Fibroblast of the aortic adventitia (primary cell): ENCODE data around the gene NPNT. TPM values are rescaled to one million over a fixed set of nuclear protein-coding genes. Genes with fewer than 3 reads are reported as not detected.
A peak's percentile ranks its signal among the peaks of the same experiment; 100 is the strongest.

Experiments
- DNase-seq: peaks from one replicate; pipeline ENCODE4 v3.0.0-alpha.2; 2010; ENCODE audit warnings: low read depth
- H3K4me3 ChIP-seq: 2 replicates; pipeline ENCODE4 v1.5.1; 2011; ENCODE audit warnings: low read depth, mild to moderate bottlenecking, control low read depth, low read length, moderate library complexity
- total RNA-seq: library from RNA; depleted of rRNA; stranded (reverse); fragments of >200 nt; gene quantifications from 2 replicates; pipeline ENCODE4 v1.2.3, GENCODE V29; 2012; ENCODE audit warnings: low replicate concordance
- TF ChIP-seq, protein P1 (sequence below): IDR thresholded peaks from 2 replicates; pipeline ENCODE4 v1.5.1; 2011; ENCODE audit warnings: mild to moderate bottlenecking, low read length, control low read depth, inconsistent platforms; ENCODE audit not compliant: insufficient read depth

Gene NPNT
- total RNA-seq, 1 donor, result not detected

- TF ChIP-seq, protein P1, sequence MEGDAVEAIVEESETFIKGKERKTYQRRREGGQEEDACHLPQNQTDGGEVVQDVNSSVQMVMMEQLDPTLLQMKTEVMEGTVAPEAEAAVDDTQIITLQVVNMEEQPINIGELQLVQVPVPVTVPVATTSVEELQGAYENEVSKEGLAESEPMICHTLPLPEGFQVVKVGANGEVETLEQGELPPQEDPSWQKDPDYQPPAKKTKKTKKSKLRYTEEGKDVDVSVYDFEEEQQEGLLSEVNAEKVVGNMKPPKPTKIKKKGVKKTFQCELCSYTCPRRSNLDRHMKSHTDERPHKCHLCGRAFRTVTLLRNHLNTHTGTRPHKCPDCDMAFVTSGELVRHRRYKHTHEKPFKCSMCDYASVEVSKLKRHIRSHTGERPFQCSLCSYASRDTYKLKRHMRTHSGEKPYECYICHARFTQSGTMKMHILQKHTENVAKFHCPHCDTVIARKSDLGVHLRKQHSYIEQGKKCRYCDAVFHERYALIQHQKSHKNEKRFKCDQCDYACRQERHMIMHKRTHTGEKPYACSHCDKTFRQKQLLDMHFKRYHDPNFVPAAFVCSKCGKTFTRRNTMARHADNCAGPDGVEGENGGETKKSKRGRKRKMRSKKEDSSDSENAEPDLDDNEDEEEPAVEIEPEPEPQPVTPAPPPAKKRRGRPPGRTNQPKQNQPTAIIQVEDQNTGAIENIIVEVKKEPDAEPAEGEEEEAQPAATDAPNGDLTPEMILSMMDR, result no peak
These were observed 39.1 kb downstream of the NPNT start for GRCh38 chr4:105934386-105934785.

DNA sequence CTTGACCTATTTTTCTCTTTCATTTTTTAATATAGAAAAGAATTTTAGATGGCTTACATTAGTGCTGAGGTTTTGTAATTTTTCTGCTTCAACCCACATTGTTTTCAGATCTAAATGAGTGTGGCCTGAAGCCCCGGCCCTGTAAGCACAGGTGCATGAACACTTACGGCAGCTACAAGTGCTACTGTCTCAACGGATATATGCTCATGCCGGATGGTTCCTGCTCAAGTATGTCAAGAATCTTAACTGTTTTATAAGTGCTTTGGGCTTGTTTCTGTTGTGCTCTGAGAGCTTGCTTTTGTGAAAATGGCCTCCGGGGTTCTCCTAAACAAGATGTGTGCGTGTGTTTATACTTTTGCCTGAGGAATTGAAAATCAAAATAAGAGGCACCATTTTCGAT lies 41.6 kb downstream of the NPNT start:
- H3K4me3 ChIP-seq, result no peak overlapping the region
- TF ChIP-seq, protein P1, result no peak
- DNase-seq, result no peak

More at GRCh38 chr4:105934386-105934785, 39.1 kb downstream of the NPNT start:
- no peak for DNase-seq
- no peak overlapping the region for H3K4me3 ChIP-seq

DNA sequence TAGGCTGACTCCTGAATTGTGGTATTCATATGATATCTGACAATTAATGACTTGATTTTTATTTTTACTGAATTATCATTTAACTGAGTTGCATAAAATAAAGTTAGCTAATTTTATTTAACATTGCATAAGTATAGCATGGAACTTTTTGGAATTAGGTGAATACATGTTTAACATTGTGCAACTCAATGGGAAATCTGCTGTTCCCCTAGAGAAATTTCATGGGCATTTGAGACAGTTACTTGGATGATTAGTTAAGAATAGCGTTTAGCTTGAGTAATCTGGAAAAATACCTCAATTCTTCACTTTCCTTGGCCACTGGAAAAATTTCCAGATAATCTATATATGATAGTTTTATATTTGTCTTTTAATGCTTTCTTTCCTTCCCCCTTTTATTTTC lies 42.5 kb downstream of the NPNT start:
- TF ChIP-seq, protein P1, result no peak
- DNase-seq, result peak; percentile 17
- H3K4me3 ChIP-seq, result no peak overlapping the region

- TF ChIP-seq, protein P1, result no peak
- no peak overlapping the region for H3K4me3 ChIP-seq
- DNase-seq, result no peak
These were observed 48.0 kb downstream of the NPNT start for GRCh38 chr4:105943234-105943633.

DNA sequence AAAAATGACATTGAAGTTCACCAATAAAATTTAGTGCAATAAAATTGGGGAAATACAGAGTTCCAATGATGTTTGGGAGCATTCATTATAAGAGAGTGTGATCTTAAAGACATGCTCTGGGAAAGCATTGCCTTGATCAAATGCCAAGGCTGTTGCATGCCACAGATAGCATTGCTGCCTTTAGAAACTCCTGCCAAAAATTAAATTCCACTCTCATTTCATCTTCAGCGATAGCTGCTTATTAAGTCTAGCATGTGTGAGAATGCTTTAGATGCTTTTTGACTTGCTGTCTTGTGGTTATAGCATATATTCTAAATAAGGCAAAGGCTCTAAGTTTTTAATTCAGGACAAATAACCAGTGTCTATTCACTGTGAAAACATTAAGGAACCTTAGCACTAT lies 49.3 kb downstream of the NPNT start:
- H3K4me3 ChIP-seq, result no peak overlapping the region
- peak; percentile 69 for DNase-seq
- TF ChIP-seq, protein P1, result no peak

GRCh38 chr4:105946771-105947170 lies 51.5 kb downstream of the NPNT start:
- TF ChIP-seq, protein P1, result no peak
- DNase-seq, result no peak
- H3K4me3 ChIP-seq, result no peak overlapping the region

GRCh38 chr4:105950701-105951100 lies 55.4 kb downstream of the NPNT start:
- H3K4me3 ChIP-seq, result no peak overlapping the region
- no peak for DNase-seq
- TF ChIP-seq, protein P1, result no peak
